Liver (tissue), 9 donors: ENCODE data around the gene XXYLT1. TPM values are rescaled to one million over a fixed set of nuclear protein-coding genes. Genes with fewer than 3 reads are reported as not detected.

Experiments used
- DNase-seq: peaks from one replicate; pipeline ENCODE4 v3.0.0-alpha.2; 2017; ENCODE audit warnings: low spot score
- H3K27ac ChIP-seq, 2 donors: one replicate each; pipeline ENCODE4 v1.7.0; 2013; ENCODE audit warnings: inconsistent platforms in 2 of 2, low read length in 2 of 2, control low read depth in 1 of 2, low read depth in 1 of 2, mild to moderate bottlenecking in 1 of 2
- H3K27me3 ChIP-seq, 4 donors: one replicate each; pipeline versions ENCODE4 v1.6.1 to v1.7.0; 2013; ENCODE audit warnings: low read length in 3 of 4, inconsistent platforms in 1 of 4, mild to moderate bottlenecking in 1 of 4, moderate library complexity in 1 of 4; ENCODE audit not compliant: control insufficient read depth in 4 of 4, insufficient read depth in 4 of 4
- H3K36me3 ChIP-seq, 4 donors: one replicate each; pipeline versions ENCODE4 v1.6.1 to v1.7.0; 2013; ENCODE audit warnings: low read length in 3 of 4, mild to moderate bottlenecking in 3 of 4, low read depth in 1 of 4, moderate library complexity in 1 of 4; ENCODE audit not compliant: control insufficient read depth in 4 of 4, insufficient read depth in 3 of 4
- H3K4me1 ChIP-seq, 4 donors: one replicate each; pipeline versions ENCODE4 v1.6.1 to v1.7.0; 2013; ENCODE audit warnings: low read length in 3 of 4, mild to moderate bottlenecking in 3 of 4, moderate library complexity in 1 of 4; ENCODE audit not compliant: control insufficient read depth in 4 of 4, insufficient read depth in 4 of 4
- H3K4me3 ChIP-seq, 3 donors: one replicate each; pipeline versions ENCODE4 v1.6.1 to v1.7.0; 2013; ENCODE audit warnings: low read length in 3 of 3, control low read depth in 1 of 3, low read depth in 1 of 3, mild to moderate bottlenecking in 1 of 3
- H3K9ac ChIP-seq, 2 donors: one replicate each; pipeline ENCODE4 v1.7.0; 2013; ENCODE audit warnings: low read length in 2 of 2, mild to moderate bottlenecking in 2 of 2, moderate library complexity in 2 of 2, control low read depth in 1 of 2, low read depth in 1 of 2
- H3K9me3 ChIP-seq, 4 donors: one replicate each; pipeline versions ENCODE4 v1.6.1 to v1.7.0; 2013; ENCODE audit warnings: low read length in 3 of 4; ENCODE audit not compliant: control insufficient read depth in 4 of 4
- ATF3 ChIP-seq: IDR thresholded peaks from 2 replicates; pipeline ENCODE4 v1.6.1; 2016; ENCODE audit warnings: antibody characterized with exemption
- CTCF ChIP-seq: fragments of 150-350 bp; IDR thresholded peaks from 2 replicates; pipeline ENCODE4 v1.5.1; 2017; ENCODE audit warnings: improper control_type of control experiment, low read depth, low read length; ENCODE audit not compliant: missing input control
- FOXA1 ChIP-seq: IDR thresholded peaks from 2 replicates; pipeline ENCODE4 v1.6.1; 2016; ENCODE audit warnings: antibody characterized with exemption
- GABPA ChIP-seq, 2 donors: IDR thresholded peaks in 1 of 2; conservative IDR thresholded peaks in 1 of 2; 2 replicates each; pipeline ENCODE4 v1.6.1; 2016; ENCODE audit warnings: antibody characterized with exemption in 2 of 2, mild to moderate bottlenecking in 1 of 2, moderate library complexity in 1 of 2
- HNF4A ChIP-seq, 2 donors: conservative IDR thresholded peaks; 2 replicates each; pipeline ENCODE4 v1.6.1; 2016; ENCODE audit warnings: antibody characterized with exemption in 2 of 2, mild to moderate bottlenecking in 2 of 2
- HNF4G ChIP-seq: IDR thresholded peaks from 2 replicates; pipeline ENCODE4 v1.6.1; 2016; ENCODE audit warnings: antibody characterized with exemption
- JUND ChIP-seq, 2 donors: IDR thresholded peaks; 2 replicates each; pipeline ENCODE4 v1.6.1; 2016; ENCODE audit warnings: antibody characterized with exemption in 2 of 2
- MAX ChIP-seq: IDR thresholded peaks from 2 replicates; pipeline ENCODE4 v1.6.1; 2016; ENCODE audit warnings: antibody characterized with exemption
- NR2F2 ChIP-seq: IDR thresholded peaks from 2 replicates; pipeline ENCODE4 v1.6.1; 2016; ENCODE audit warnings: antibody characterized with exemption
- REST ChIP-seq: IDR thresholded peaks from 2 replicates; pipeline ENCODE4 v1.6.1; 2016; ENCODE audit warnings: antibody characterized with exemption, mild to moderate bottlenecking
- RXRA ChIP-seq, 2 donors: IDR thresholded peaks; 2 replicates each; pipeline ENCODE4 v1.6.1; 2017 to 2018; ENCODE audit warnings: antibody characterized with exemption in 2 of 2, mild to moderate bottlenecking in 1 of 2
- TAF1 ChIP-seq: conservative IDR thresholded peaks from 2 replicates; pipeline ENCODE4 v1.6.1; 2016; ENCODE audit warnings: antibody characterized with exemption, mild to moderate bottlenecking
- YY1 ChIP-seq: IDR thresholded peaks from 2 replicates; pipeline ENCODE4 v1.6.1; 2016; ENCODE audit warnings: antibody characterized with exemption, mild to moderate bottlenecking
- WGBS: extraction: QIAGEN DNeasy Blood & Tissue Kit; methylation state at CpG from one replicate; pipeline ENCODE4 v1.1.7; 2013; 5-methylcytosine and 5-hydroxymethylcytosine counted together
- polyA plus RNA-seq, 2 donors: library from polyadenylated mRNA; stranded (reverse) in 1 of 2; unstranded in 1 of 2; fragments of 200-250 nt in 1 of 2; fragments of >200 nt in 1 of 2; fragmentation: Nextera tagmentation in 1 of 2; extraction: Ambion mirVana in 1 of 2; gene quantifications; one replicate each; pipeline versions ENCODE4 v1.2.1 to v1.2.3, GENCODE V29; 2013 to 2015
- total RNA-seq, 2 donors: library from RNA; depleted of rRNA; stranded (reverse); fragments of >200 nt; gene quantifications; one replicate each; pipeline ENCODE4 v1.2.3, GENCODE V29; 2014
- donor health status: healthy.
- donor health status: healthy.
- donor health status: healthy.
- donor health status: healthy.
- donor health status: healthy.

XXYLT1 gene
- total and polyA plus RNA-seq, 4 donors, result 0.93 to 7.6 (median 2.8) TPM

GRCh38 chr3:195036203-195036505 lies 234.8 kb downstream of the XXYLT1 start (continued):
- no peak for TF ChIP-seq CTCF
- no peak for TF ChIP-seq GABPA (IDR thresholded peaks at IDR 0.05 in 1 of 2, conservative IDR thresholded peaks at IDR 0.05 in 1 of 2)
- no peak for TF ChIP-seq YY1
- no peak for TF ChIP-seq MAX
- no peak for TF ChIP-seq ATF3
- TF ChIP-seq RXRA (IDR thresholded peaks at IDR 0.05), result no peak

- H3K9ac ChIP-seq, result no peak overlapping the region
- no peaks in the 10 kb centered on the region for H3K9me3 ChIP-seq
- DNase-seq, result no peak
- WGBS, result 93% methylated on average over 42 of the region's 42 CpGs
- peaks cover 28 to 47% (median 44%) of the 10 kb centered on the region in 4 donors for H3K4me1 ChIP-seq
- no peaks in the 10 kb centered on the region for H3K36me3 ChIP-seq
- no peak overlapping the region for H3K4me3 ChIP-seq
- H3K27ac ChIP-seq, result no peak overlapping the region
- TF ChIP-seq HNF4A (conservative IDR thresholded peaks at IDR 0.05), result no peak
- no peak for TF ChIP-seq CTCF
- TF ChIP-seq TAF1, result no peak
- TF ChIP-seq REST, result no peak
- no peak for TF ChIP-seq JUND (IDR thresholded peaks at IDR 0.05)
- no peak for TF ChIP-seq YY1
- TF ChIP-seq FOXA1, result no peak
- TF ChIP-seq RXRA (IDR thresholded peaks at IDR 0.05), result no peak
- no peak for TF ChIP-seq NR2F2
- no peak for TF ChIP-seq HNF4G
- no peak for TF ChIP-seq ATF3
- no peaks in the 10 kb centered on the region for H3K27me3 ChIP-seq
Measured at GRCh38 chr3:195035345-195036202, 235.4 kb downstream of the XXYLT1 start.
